Ectodermal cell (in vitro differentiated cells): ENCODE data around the gene RNF207.
A peak's percentile ranks its signal among the peaks of the same experiment; 100 is the strongest.

Source experiments
- H3K27ac ChIP-seq: 2 replicates; pipeline ENCODE4 v1.7.0; 2013; ENCODE audit warnings: mild to moderate bottlenecking, low read depth, low read length; ENCODE audit not compliant: insufficient read depth, poor library complexity, severe bottlenecking
- H3K27me3 ChIP-seq: 2 replicates; pipeline ENCODE4 v1.7.0; 2013; ENCODE audit warnings: mild to moderate bottlenecking, low read length; ENCODE audit not compliant: insufficient read depth, control insufficient read depth, poor library complexity, severe bottlenecking
- H3K36me3 ChIP-seq: one replicate; pipeline ENCODE4 v1.7.0; 2013; ENCODE audit warnings: low read length; ENCODE audit not compliant: control insufficient read depth, insufficient read depth
- H3K4me1 ChIP-seq: one replicate; pipeline ENCODE4 v1.7.0; 2013; ENCODE audit warnings: low read length; ENCODE audit not compliant: control insufficient read depth, insufficient read depth
- H3K4me3 ChIP-seq: 2 replicates; pipeline ENCODE4 v1.7.0; 2013; ENCODE audit warnings: low read depth, low read length, control low read depth; ENCODE audit not compliant: insufficient read depth
- H3K9me3 ChIP-seq: 2 replicates; pipeline ENCODE4 v1.7.0; 2013; ENCODE audit warnings: mild to moderate bottlenecking, low read length, moderate library complexity; ENCODE audit not compliant: control insufficient read depth
- WGBS, 2 experiments: methylation state at CpG; one replicate each; pipeline ENCODE4 v1.1.7; 2013; ENCODE audit warnings: missing lambda C conversion rate in 2 of 2; 5-methylcytosine and 5-hydroxymethylcytosine counted together

RNF207 gene

DNA sequence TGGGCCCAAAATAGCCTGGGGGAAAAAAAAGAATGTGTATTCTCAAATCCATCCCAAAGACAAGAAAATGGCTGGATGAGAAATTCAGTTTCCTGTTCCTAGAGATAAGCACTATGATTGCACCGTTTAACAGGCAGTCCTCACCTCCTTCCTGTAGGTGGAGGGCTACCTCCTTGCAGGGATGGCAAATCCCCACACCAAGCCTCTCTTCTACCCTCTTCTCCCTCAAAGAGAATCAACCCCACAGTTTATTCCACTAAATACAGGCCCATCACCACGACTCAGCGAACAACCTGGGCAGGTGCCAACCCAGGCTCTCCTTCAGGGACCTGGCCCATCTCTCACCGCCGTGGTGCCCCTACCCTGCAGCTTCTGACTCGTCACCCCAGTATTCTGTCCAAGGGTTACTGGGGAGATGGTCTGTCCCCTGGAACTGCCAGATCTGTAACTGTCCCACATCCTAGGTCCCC, 22.4 kb upstream of the RNF207 start:
- Histone ChIP-seq H3K27ac (no peak overlapping the region), H3K9me3 (no peaks in the 10 kb centered on the region), H3K4me3 (no peak overlapping the region), H3K4me1 (no peaks in the 10 kb centered on the region), H3K36me3 (no peaks in the 10 kb centered on the region), H3K27me3 (peaks cover 46% of the 10 kb centered on the region)
- 77 to 83% methylated on average over 6 of the region's 6 CpGs for WGBS, 2 experiments

DNA sequence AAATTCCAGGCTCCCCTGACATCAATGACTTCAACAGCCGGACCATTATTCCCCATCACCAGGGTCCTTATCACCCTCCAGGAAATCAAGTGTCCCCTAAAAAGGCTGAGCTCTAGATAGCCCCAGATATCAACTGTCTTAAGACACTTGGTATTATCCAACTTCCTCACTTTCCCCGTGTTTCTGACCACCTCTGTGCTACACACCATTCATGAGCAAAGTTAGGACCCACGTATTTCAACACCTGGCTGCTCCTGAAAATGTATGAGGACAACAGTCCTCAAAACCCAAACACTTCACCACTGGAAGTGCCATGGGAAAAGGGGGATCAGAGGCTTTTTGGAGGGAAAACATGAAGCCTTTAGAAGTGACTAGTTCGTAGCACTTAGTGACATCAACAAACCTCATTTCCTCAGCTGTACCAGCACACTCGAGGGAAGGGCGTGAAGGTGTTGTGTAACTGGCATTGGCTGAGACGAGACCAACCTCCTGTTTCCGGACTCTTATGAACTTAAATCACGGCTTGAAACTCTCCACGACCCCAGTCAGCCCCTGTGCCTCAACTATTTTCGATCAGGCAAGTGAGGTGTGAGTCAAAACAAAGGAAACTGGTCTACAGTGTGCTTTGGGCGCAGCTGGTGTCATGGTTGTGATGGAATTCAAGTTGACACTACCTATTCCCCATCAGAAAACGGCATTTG, 21.7 kb upstream of the RNF207 start:
- peaks cover 6% of the 10 kb centered on the region for H3K36me3 ChIP-seq
- H3K4me3 ChIP-seq: no peak overlapping the region
- H3K4me1 ChIP-seq: no peaks in the 10 kb centered on the region
- WGBS, 2 experiments: 94% methylated on average over 13 of the region's 13 CpGs
- no peaks in the 10 kb centered on the region for H3K9me3 ChIP-seq
- H3K27ac ChIP-seq: no peak overlapping the region
- peaks cover 39% of the 10 kb centered on the region for H3K27me3 ChIP-seq

DNA sequence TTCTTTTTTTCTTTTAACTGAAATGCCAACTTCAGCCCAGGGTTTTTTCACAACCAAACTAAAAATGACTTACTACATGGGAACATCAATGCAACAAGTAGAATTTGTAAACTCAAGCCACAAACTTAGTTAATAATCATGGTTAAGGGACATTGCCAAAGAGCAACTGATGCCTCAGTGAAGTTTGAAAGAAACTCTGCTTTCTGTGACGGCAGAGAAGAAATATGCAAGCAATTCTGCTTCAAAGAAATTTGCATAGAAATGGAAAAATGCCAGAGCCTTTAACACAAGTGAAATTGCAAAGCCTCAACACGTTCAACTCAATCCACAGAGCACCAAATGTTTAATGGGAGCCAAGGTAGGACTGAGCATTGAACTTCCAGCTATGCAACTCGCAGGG, 20.8 kb upstream of the RNF207 start:
- peaks cover 11% of the 10 kb centered on the region for H3K36me3 ChIP-seq
- H3K4me3 ChIP-seq: no peak overlapping the region
- peaks cover 30% of the 10 kb centered on the region for H3K27me3 ChIP-seq
- no peaks in the 10 kb centered on the region for H3K4me1 ChIP-seq
- 88 to 89% methylated on average over 3 of the region's 3 CpGs for WGBS, 2 experiments
- no peaks in the 10 kb centered on the region for H3K9me3 ChIP-seq
- H3K27ac ChIP-seq: no peak overlapping the region

DNA sequence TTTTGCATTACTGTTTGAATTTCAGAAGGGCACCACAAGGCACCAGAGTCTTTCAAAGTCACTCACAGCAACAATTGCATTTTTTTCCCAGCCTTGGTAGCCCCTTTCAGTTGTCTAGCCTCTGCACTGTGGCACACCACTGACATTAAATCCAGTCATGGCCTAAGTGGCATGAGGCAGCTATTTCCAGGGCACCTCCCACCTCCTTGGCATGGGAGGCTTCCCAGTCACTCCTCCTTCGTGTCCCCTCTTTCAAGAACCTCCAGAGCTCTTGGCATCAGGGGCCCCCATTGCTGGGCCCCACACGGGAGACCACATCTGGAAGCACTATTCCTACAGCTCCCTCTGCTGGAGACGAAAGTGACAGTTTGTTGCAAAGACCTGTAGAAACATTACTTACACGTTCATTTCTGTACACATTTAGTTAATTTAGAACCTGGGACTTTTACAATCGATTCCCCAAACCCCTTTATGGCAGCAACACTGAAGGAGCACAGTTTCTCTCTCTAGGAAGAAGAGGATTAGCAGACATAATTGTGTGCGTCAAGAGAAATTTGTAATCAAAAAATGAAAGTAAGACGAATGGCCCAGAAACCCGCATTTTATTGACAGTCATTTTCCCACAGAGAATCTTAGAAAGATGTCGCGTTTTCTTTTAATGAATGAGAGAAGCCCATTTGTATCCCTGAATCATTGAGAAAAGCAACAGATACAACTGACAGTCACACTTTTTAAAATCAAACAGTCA, 20.1 kb upstream of the RNF207 start:
- no peaks in the 10 kb centered on the region for H3K9me3 ChIP-seq
- peaks cover 16% of the 10 kb centered on the region for H3K36me3 ChIP-seq
- 76 to 82% methylated on average over 10 of the region's 10 CpGs for WGBS, 2 experiments
- H3K4me3 ChIP-seq: no peak overlapping the region
- peaks cover 24% of the 10 kb centered on the region for H3K27me3 ChIP-seq
- no peak overlapping the region for H3K27ac ChIP-seq
- H3K4me1 ChIP-seq: no peaks in the 10 kb centered on the region

DNA sequence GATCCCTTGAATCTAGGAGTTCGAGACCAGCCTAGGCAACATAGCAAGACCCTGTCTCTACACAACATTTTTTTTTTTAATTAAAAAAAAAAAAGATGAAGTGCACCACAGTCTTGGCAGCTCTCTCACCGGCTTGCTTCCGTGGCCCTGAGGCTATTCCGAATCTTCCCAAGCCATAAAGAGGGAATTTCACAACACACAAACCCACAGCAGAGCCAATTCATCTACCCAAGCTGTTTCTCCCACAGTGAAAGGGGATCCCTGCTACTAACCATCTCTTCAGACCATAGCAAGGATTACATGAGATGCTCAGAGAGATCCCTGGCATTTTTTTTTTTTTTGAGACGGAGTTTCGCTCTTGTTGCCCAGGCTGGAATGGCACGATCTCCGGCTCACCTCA, 17.5 kb upstream of the RNF207 start:
- Histone ChIP-seq H3K36me3 (peaks cover 26% of the 10 kb centered on the region), H3K27ac (no peak overlapping the region), H3K9me3 (no peaks in the 10 kb centered on the region), H3K4me3 (no peak overlapping the region), H3K27me3 (no peaks in the 10 kb centered on the region), H3K4me1 (no peaks in the 10 kb centered on the region)
- 93 to 95% methylated on average over 8 of the region's 8 CpGs for WGBS, 2 experiments

DNA sequence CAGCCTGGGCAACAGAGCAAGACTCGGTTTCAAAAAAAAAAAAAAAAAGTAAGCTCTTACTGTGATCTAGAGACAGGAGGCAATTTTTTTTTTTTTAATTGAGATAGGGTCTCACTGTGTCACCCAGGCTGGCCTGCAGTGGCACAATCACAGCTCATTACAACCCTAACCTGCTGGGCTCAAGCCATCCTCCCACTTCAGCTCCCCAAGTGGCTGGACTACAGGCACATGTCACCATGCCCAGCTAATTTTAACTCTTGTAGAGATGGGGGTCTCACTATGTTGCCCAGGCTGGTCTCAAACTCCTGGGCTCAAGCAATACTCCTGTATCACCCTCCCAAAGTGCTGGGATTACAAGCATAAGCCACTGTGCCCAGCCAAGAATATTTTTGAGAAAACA, 14.0 kb upstream of the RNF207 start:
- H3K36me3 ChIP-seq: peaks cover 38% of the 10 kb centered on the region

DNA sequence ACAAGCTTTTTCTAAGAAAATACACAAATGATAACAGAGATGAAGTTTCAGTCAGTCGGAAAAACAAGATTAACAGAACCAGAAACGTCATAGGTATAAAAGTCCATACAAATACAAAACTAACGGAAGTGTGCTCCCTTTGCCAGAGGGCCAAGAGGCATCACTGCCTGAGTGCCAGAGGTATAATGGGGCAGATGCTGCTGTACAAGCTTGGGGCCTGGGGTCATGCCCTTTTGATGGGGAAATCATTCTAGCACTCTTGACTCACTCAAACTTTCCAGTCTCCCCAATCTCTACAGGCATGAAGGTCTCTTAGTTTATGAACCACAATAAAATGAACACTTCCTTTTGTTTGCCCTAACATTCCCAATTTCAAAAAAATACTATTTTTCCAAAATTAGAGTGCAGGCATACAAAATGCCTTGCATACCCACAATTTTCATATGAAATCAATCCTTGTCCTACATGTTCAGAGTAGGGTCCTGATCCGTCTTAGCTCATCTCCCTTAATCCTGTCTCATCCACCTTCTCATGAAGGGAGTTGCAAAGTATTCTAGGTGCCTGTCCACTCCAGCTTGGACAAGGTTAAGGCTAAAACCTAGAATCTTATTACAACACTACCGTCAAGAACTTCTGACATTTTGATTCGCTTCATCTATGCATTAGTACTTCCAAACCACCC, 8.0 kb upstream of the RNF207 start:
- Histone ChIP-seq H3K27me3 (no peaks in the 10 kb centered on the region), H3K4me3 (peak overlapping the region; percentile 80), H3K4me1 (peaks cover 13% of the 10 kb centered on the region), H3K9me3 (no peaks in the 10 kb centered on the region), H3K27ac (no peak overlapping the region), H3K36me3 (peaks cover 17% of the 10 kb centered on the region)
- WGBS, 2 experiments: 79 to 81% methylated on average over 6 of the region's 6 CpGs

More for the DNA sequence above, 14.0 kb upstream of the RNF207 start:
- Histone ChIP-seq H3K4me3 (no peak overlapping the region), H3K4me1 (no peaks in the 10 kb centered on the region), H3K27me3 (no peaks in the 10 kb centered on the region), H3K9me3 (no peaks in the 10 kb centered on the region), H3K27ac (no peak overlapping the region)
- 94 to 100% methylated on average over 1 of the region's 1 CpG for WGBS, 2 experiments

DNA sequence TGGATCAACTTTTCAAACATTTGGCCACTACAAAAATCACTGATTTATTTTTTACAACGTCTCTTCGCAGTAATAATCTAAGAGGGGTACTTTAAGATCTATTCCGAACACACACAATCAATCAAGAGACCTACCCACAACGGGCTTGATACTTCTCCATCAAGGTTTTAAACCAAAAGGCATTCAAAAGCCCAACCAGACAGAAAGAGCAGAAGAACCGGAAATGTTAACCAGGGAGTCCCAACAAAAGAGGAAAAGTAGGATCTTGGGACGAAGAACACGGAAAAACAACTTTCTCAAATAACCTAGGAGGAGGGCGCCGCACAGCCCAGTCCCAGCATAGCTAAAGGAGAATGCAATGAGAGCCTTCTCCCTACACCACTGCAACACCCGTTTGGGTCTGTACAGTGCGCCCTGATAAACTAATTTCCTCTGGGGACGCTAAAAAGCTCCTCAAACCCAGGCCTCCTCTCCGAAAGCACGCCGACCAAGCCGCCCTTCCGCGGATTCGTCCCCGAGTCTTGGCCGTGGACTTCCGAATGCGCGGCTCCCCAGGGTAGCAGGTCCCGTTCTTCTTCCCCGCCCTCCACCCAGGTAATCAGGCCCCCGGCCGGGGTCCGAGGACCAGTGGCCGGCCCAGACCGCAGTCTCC, 7.1 kb upstream of the RNF207 start:
- WGBS, 2 experiments: 0 to 2% methylated on average over 31 of the region's 31 CpGs
- H3K4me1 ChIP-seq: peaks cover 13% of the 10 kb centered on the region
- peaks cover 8% of the 10 kb centered on the region for H3K36me3 ChIP-seq
- peak overlapping the region; percentile 80 for H3K4me3 ChIP-seq
- no peaks in the 10 kb centered on the region for H3K27me3 ChIP-seq
- H3K9me3 ChIP-seq: no peaks in the 10 kb centered on the region
- peak overlapping the region; percentile 11 for H3K27ac ChIP-seq

DNA sequence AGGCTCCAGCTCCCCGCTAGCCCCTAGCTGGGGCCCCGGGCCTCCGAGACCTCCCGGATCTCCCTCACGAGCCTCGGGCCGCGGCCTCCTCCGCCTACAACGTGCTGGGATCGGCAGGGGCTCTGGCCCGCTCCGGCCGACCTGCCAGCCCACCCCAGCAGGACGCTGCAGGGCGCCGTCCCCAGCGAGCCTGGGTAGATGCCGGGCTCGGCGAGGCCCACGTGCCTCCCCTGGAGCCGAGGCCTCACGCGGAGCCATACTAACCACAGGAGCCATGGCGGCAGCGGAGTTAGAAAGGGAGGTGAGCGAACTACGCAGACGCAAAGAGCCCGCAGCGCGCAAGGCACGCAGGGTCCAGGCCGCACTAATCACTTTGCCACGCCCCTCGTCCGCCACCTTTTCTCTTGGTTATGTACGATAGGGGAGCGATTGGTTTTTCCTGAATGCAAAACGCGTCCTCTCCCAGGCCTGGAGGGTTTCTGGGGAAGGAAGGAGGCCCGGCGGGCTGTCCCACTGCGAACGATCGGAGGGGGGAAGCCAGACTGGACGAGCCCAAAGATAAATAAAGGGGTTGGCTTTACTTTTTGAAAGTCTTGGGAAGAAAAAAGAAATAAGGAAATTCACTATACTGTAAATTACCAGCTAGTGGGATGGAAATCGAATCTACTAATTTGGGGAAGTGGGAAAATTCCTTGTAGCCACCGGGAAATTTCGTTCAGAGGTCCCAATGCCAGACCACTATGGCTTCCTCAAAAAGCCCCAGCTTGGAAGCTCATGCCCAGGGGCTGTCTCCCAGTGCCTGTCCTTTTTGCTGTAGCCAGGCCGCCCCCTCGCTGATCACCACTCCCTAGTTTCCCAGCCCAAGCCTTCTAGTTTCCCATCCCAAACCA, 6.4 kb upstream of the RNF207 start, which contains the start of gene RPL22:
TSS of gene RPL22 (minus strand) at position 298 of the 890 bp plus-strand sequence. CDS start at position 276, 22 bp downstream.
- Histone ChIP-seq H3K27me3 (no peaks in the 10 kb centered on the region), H3K4me1 (peaks cover 13% of the 10 kb centered on the region), H3K27ac (peak within 1 kb of the TSS; percentile 62), H3K9me3 (no peaks in the 10 kb centered on the region), H3K4me3 (peak within 1 kb of the TSS; percentile 80), H3K36me3 (peaks cover under 1% of the 10 kb centered on the region)
- whole genome bisulfite sequencing, 2 experiments: 1% methylated on average over 53 of the region's 53 CpGs
